ENCODE results near the gene HIGD1A.

Gene HIGD1A

GRCh38 chr3:42850263-42850662, 46.0 kb upstream of the HIGD1A start (continued):
- TF ChIP-seq ISL1 (CRISPR knock-in tag; IDR thresholded peaks at IDR 0.05) (no peak), ZFP30 (CRISPR knock-in tag; IDR thresholded peaks at IDR 0.05) (no peak)

GRCh38 chr3:42849017-42849416, 44.7 kb upstream of the HIGD1A start:
- TF ChIP-seq ZFP30 (CRISPR knock-in tag; IDR thresholded peaks at IDR 0.05) (no peak), ESRRG (CRISPR knock-in tag; IDR thresholded peaks at IDR 0.05) (no peak), OSR1 (CRISPR knock-in tag; IDR thresholded peaks at IDR 0.05) (no peak), ZNF8 (CRISPR knock-in tag; IDR thresholded peaks at IDR 0.05) (no peak), BACH2 (CRISPR knock-in tag; IDR thresholded peaks at IDR 0.05; ENCODE audit: borderline replicate concordance) (no peak)
- ATAC-seq: no peak

- TF ChIP-seq TCF4 (CRISPR knock-in tag; IDR thresholded peaks at IDR 0.05; ENCODE audit: borderline replicate concordance) (no peak), BACH2 (CRISPR knock-in tag; IDR thresholded peaks at IDR 0.05; ENCODE audit: borderline replicate concordance) (no peak), PPARA (CRISPR knock-in tag; IDR thresholded peaks at IDR 0.05; ENCODE audit: borderline replicate concordance) (no peak), ZNF8 (CRISPR knock-in tag; IDR thresholded peaks at IDR 0.05) (no peak), SNAI2 (CRISPR knock-in tag; IDR thresholded peaks at IDR 0.05) (no peak), CSDC2 (CRISPR knock-in tag; IDR thresholded peaks at IDR 0.05) (no peak), ARNTL (CRISPR knock-in tag; IDR thresholded peaks at IDR 0.05; ENCODE audit: borderline replicate concordance, low read depth) (no peak), ZNF565 (CRISPR knock-in tag; conservative IDR thresholded peaks at IDR 0.05; ENCODE audit: low read depth) (no peak), ESRRG (CRISPR knock-in tag; IDR thresholded peaks at IDR 0.05) (no peak), ZC3H10 (CRISPR knock-in tag; IDR thresholded peaks at IDR 0.05) (no peak)
- no peak for ATAC-seq
Observed at GRCh38 chr3:42847731-42848130, 43.4 kb upstream of the HIGD1A start.

GRCh38 chr3:42846685-42847522, 42.6 kb upstream of the HIGD1A start:
- no peak for TF ChIP-seq BACH2 (CRISPR knock-in tag; IDR thresholded peaks at IDR 0.05; ENCODE audit: borderline replicate concordance)
- TF ChIP-seq ISL1 (CRISPR knock-in tag; IDR thresholded peaks at IDR 0.05): no peak
- TF ChIP-seq ZFP30 (CRISPR knock-in tag; IDR thresholded peaks at IDR 0.05): no peak
- no peak for TF ChIP-seq GLIS3 (CRISPR knock-in tag; IDR thresholded peaks at IDR 0.05)
- no peak; the same call in 2 of the 3 replicates for ATAC-seq

GRCh38 chr3:42844815-42845214, 40.5 kb upstream of the HIGD1A start:
- no peak for ATAC-seq

More at GRCh38 chr3:42844815-42845214, 40.5 kb upstream of the HIGD1A start:
- TF ChIP-seq ZC3H10 (CRISPR knock-in tag; IDR thresholded peaks at IDR 0.05): no peak
- no peak for TF ChIP-seq TSHZ2 (CRISPR knock-in tag; IDR thresholded peaks at IDR 0.05)
- no peak for TF ChIP-seq ZNF565 (CRISPR knock-in tag; conservative IDR thresholded peaks at IDR 0.05; ENCODE audit: low read depth)
- no peak for TF ChIP-seq CREB5 (CRISPR knock-in tag; IDR thresholded peaks at IDR 0.05; ENCODE audit: low read depth)
- TF ChIP-seq PPARA (CRISPR knock-in tag; IDR thresholded peaks at IDR 0.05; ENCODE audit: borderline replicate concordance): no peak
- TF ChIP-seq TOX (CRISPR knock-in tag; IDR thresholded peaks at IDR 0.05; ENCODE audit: borderline replicate concordance): no peak
- no peak for TF ChIP-seq PATZ1 (CRISPR knock-in tag; IDR thresholded peaks at IDR 0.05; ENCODE audit: borderline replicate concordance)
- no peak for TF ChIP-seq ZFP30 (CRISPR knock-in tag; IDR thresholded peaks at IDR 0.05)
- no peak for TF ChIP-seq POU6F1 (CRISPR knock-in tag; IDR thresholded peaks at IDR 0.05; ENCODE audit: borderline replicate concordance, low read depth)
- TF ChIP-seq RARB (CRISPR knock-in tag; IDR thresholded peaks at IDR 0.05): no peak
- no peak for TF ChIP-seq ISL1 (CRISPR knock-in tag; IDR thresholded peaks at IDR 0.05)
- TF ChIP-seq ZNF8 (CRISPR knock-in tag; IDR thresholded peaks at IDR 0.05): no peak
- no peak for TF ChIP-seq SNAI2 (CRISPR knock-in tag; IDR thresholded peaks at IDR 0.05)
- TF ChIP-seq TCF4 (CRISPR knock-in tag; IDR thresholded peaks at IDR 0.05; ENCODE audit: borderline replicate concordance): no peak
- no peak for TF ChIP-seq BACH2 (CRISPR knock-in tag; IDR thresholded peaks at IDR 0.05; ENCODE audit: borderline replicate concordance)
- TF ChIP-seq ZNF70 (CRISPR knock-in tag; IDR thresholded peaks at IDR 0.05): no peak
- TF ChIP-seq ARNTL (CRISPR knock-in tag; IDR thresholded peaks at IDR 0.05; ENCODE audit: borderline replicate concordance, low read depth): no peak
- no peak for TF ChIP-seq CSDC2 (CRISPR knock-in tag; IDR thresholded peaks at IDR 0.05)
- no peak for TF ChIP-seq GLIS3 (CRISPR knock-in tag; IDR thresholded peaks at IDR 0.05)
